ENCODE results near the gene C10orf120.
A peak's percentile ranks its signal among the peaks of the same experiment; 100 is the strongest.

C10orf120 gene

GRCh38 chr10:122706947-122707346 is 7.3 kb upstream of the C10orf120 start:
- no peak for TF ChIP-seq CTCF (IDR thresholded peaks at IDR 0.05; ENCODE audit: low read depth, low read length, missing control alignments)
- no peak overlapping the region for H3K4me3 ChIP-seq (ENCODE audit: low read depth, low read length)
- DNase-seq (ENCODE audit: low read depth): no peak

GRCh38 chr10:122706467-122706866 is 6.8 kb upstream of the C10orf120 start:
- DNase-seq (ENCODE audit: low read depth): no peak
- TF ChIP-seq CTCF (IDR thresholded peaks at IDR 0.05; ENCODE audit: low read depth, low read length, missing control alignments): no peak
- H3K4me3 ChIP-seq (ENCODE audit: low read depth, low read length): no peak overlapping the region

GRCh38 chr10:122703483-122704448 is 4.1 kb upstream of the C10orf120 start:
- no peak for DNase-seq (ENCODE audit: low read depth)
- TF ChIP-seq CTCF (IDR thresholded peaks at IDR 0.05; ENCODE audit: low read depth, low read length, missing control alignments): peak; percentile 86
- no peak overlapping the region for H3K4me3 ChIP-seq (ENCODE audit: low read depth, low read length)

DNA sequence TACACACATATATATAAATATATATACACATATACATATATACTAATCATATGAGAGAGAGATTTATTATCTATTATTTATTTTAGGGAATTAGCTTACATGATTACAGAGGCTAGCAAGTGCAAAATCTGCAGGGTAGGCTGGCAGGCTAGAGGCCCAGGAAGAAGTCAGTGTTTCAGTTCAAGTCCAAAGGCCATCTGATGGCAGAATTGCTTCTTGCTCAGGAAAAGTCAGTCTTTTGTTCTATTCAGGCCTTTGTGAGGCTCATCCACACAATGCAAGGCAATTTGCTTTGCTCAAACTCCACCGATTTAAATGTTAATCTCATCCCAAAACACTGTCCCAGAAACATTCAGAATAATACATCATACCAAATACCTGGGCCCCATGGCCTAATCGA is 2.6 kb upstream of the C10orf120 start:
- no peak overlapping the region for H3K4me3 ChIP-seq (ENCODE audit: low read depth, low read length)
- no peak for DNase-seq (ENCODE audit: low read depth)
- TF ChIP-seq CTCF (IDR thresholded peaks at IDR 0.05; ENCODE audit: low read depth, low read length, missing control alignments): no peak

DNA sequence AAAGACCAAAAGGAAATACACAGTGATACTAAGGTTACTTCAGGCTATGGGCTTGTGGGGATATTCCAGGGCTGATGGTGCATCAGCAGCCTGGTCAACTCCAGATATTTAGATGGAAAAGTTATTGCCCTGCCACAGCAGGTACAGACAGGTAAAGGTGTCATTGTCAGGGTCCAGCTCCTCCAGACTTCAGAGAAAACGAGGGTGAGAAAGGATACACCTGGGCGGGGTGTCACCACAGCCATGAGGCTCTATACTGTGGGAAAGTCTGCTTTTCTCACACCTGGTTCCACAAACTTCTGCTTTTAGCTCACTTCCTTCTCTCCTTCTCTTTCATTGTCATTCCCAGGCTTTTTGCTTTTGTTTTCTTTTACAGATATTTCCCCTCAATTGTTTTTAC is 2.0 kb upstream of the C10orf120 start:
- DNase-seq (ENCODE audit: low read depth): no peak
- H3K4me3 ChIP-seq (ENCODE audit: low read depth, low read length): no peak overlapping the region
- TF ChIP-seq CTCF (IDR thresholded peaks at IDR 0.05; ENCODE audit: low read depth, low read length, missing control alignments): no peak

DNA sequence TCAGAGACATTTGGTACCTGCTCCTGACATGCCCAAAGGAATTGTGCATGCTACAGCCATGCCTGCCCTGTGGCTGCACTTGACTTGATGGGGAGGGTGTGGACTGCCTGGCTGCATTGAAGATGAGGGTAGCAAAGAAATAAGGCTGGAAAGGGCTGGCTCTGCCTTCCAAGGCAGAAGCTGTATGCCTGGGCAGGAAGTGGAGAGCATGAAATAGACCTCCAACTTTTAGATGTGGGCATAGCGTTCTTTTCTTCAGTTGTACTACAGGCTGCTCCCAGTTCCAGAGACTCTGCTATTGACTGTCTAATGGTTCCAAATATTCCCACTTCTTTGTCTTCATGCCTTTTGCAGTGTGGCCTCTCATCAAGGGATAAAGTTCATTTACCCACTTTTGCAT is 3.0 kb downstream of the C10orf120 start:
- no peak overlapping the region for H3K4me3 ChIP-seq (ENCODE audit: low read depth, low read length)
- no peak for DNase-seq (ENCODE audit: low read depth)
- no peak for TF ChIP-seq CTCF (IDR thresholded peaks at IDR 0.05; ENCODE audit: low read depth, low read length, missing control alignments)

- TF ChIP-seq CTCF (IDR thresholded peaks at IDR 0.05; ENCODE audit: low read depth, low read length, missing control alignments): no peak
These were observed 6.9 kb downstream of the C10orf120 start for GRCh38 chr10:122692744-122693143.

More at GRCh38 chr10:122692744-122693143, 6.9 kb downstream of the C10orf120 start:
- DNase-seq (ENCODE audit: low read depth): no peak
- no peak overlapping the region for H3K4me3 ChIP-seq (ENCODE audit: low read depth, low read length)
